GM10266 (cell line): ENCODE measurements around the gene TSPEAR.

Source experiments
- DNase-seq: peaks from one replicate; pipeline ENCODE4 v3.0.0; 2012; ENCODE audit errors: extremely low spot score
- TF ChIP-seq, protein P1 (sequence below): IDR thresholded peaks from 2 replicates; pipeline ENCODE4 v1.5.1; 2012; ENCODE audit warnings: mild to moderate bottlenecking, low read depth; ENCODE audit not compliant: control insufficient read depth, insufficient read depth; ENCODE audit errors: missing control alignments

TSPEAR gene

DNA sequence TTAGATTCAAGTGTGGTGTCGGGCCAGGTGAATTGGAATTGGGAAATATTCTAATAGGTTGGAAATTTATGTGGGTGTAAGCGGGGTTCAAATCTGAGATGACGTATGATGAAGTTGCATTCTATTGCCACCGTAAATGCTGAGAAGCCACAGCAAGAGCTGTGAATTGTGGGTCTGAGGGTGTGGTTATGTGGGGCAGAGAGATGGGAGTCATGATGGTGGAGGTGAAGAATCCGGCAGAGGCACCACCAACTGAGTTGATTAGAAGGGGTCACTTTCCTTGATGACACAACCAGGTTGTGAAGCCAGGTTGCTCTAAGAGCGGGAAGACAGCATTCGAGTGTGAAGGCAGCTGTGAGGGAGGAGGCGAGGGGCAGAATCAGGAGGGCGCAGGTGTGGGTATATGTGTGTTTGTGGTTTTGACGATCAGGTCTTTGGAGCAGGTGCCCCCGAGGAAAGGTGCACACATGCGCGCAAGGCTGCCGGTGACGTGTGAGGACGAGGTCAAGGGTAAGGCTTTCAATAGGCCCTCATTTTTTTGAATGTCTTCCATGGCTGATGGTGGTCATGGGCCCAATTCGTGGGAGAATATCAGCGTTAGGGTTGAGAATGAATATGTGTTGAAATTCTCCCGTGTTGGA is 237.3 kb downstream of the TSPEAR start:
- TF ChIP-seq, protein P1, sequence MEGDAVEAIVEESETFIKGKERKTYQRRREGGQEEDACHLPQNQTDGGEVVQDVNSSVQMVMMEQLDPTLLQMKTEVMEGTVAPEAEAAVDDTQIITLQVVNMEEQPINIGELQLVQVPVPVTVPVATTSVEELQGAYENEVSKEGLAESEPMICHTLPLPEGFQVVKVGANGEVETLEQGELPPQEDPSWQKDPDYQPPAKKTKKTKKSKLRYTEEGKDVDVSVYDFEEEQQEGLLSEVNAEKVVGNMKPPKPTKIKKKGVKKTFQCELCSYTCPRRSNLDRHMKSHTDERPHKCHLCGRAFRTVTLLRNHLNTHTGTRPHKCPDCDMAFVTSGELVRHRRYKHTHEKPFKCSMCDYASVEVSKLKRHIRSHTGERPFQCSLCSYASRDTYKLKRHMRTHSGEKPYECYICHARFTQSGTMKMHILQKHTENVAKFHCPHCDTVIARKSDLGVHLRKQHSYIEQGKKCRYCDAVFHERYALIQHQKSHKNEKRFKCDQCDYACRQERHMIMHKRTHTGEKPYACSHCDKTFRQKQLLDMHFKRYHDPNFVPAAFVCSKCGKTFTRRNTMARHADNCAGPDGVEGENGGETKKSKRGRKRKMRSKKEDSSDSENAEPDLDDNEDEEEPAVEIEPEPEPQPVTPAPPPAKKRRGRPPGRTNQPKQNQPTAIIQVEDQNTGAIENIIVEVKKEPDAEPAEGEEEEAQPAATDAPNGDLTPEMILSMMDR, result no peak
- no peak for DNase-seq

DNA sequence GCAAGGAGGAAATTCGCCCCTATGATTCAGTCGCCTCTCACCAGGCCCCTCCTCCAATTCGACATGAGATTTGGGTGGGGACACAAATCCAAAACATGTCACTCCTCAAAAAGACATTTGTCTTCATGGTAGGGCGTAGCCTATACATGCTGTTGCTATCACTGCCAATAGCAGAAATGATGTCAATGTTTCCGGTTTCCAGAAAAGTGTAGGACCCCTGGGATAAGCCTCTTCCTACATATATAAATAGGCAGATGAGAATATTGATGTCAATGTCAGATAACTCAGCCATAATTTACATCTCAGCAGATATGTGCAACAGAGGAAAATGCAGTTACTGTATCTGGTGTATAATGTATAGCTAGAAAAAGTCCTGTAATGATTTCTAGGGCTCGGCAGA is 239.4 kb downstream of the TSPEAR start:
- TF ChIP-seq, protein P1, result no peak
- no peak for DNase-seq

DNA sequence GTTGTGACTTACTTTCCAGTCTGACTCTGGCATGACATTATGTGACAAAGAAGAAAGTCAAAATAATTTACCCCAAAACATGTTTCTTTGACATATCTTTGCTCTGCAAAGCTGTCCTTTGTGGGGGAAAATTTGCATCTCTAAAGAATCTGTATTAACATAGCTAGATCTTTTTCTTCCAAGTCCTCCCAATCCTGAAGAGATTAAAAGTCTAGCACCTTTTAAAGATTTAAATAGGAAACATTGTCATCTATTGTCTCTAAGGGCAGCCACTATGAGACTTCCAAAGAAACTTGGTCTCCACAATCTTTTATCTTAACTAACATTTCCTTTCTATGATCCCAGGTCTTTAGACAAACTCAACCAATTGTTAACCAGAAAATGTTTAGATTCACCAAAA is 240.0 kb downstream of the TSPEAR start:
- TF ChIP-seq, protein P1, result no peak
- no peak for DNase-seq

DNA sequence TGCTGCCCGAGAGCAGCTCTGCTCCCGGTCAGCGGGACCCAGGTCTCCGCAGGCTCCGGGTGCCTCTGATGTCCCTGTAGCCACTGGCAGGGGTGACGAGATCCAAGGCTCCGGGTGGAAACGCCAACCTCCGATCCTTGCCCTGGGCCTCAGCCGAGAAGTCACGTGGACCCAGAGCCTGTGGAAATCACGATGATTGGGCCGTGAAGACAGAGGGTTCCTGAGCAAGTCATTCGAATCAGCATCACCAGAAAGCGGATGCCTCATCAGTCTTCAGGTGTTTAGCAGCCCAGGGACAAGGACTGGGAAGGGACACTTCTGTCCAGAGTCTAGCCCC is 243.5 kb downstream of the TSPEAR start:
- TF ChIP-seq, protein P1, result no peak
- DNase-seq, result no peak

DNA sequence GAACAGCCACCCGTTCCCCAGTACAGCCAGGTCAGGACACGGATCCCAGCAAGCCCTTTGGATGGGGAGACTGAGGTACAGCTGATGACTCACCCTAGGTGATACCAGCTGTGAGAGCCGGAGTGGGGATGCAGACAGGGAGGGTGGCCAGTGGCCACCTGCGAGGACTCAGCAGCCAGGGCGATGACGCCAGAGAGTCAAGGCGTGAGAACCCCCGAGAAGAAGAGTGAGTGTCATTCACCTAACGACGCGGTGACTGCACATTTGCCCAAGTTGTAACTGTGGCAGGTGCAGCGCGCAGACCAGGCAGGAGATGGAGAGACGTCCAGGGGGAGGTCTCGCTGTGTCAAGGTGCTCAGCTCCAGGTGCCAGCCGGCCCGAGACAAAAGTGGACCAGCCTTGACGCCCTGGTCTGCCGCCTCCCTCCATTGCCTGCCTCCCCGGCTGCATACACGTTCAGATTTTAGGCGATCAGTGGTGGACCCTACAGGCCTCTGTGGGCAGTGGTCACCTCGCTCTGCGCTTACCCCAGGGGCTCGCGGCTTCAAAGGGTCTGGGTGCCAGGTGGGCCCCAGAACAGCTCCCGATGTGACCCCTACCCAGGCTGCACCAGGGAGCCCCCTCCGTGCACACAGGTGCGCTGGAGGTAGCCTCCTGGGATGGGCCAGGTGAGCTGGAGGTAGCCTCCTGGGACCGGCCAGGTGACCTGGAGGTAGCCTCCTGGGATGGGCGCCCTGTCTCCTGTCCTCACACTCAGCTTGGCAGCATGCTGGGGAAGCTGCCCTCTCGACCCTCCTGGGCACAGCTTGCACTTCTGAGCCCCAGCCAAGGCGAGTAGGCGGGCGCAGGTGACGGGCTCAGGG is 244.1 kb downstream of the TSPEAR start:
- TF ChIP-seq, protein P1, result no peak
- DNase-seq, result no peak

DNA sequence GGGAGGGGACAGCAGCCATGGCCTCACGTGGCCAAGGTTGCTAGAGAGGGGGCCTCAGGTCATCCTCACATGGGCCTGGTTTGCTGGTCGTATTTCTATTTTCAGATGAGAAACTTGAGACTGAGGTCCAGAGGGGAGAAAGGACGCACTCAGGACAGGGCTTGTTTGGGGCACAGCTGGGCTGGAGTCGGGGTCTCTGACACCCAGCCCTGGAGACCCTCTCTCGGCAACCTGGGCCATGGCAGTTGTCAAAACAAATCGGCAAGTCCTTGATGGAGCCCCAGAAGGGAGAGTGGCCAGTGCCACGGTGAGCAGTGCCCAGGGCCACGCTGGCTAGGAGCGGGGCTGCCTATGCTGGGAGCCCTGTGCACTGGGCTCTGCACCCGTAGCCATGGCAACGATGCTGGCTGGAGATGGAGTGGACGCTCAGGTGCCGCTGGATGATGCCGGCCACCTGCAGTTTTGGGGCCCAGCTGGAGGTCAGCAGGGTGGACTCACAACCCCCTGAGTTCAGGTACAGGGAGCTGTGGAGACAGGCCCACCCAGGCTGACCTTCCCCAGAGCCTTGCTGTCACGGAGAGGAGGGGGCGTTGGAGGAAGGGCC is 244.9 kb downstream of the TSPEAR start:
- no peak for DNase-seq
- TF ChIP-seq, protein P1, result no peak

DNA sequence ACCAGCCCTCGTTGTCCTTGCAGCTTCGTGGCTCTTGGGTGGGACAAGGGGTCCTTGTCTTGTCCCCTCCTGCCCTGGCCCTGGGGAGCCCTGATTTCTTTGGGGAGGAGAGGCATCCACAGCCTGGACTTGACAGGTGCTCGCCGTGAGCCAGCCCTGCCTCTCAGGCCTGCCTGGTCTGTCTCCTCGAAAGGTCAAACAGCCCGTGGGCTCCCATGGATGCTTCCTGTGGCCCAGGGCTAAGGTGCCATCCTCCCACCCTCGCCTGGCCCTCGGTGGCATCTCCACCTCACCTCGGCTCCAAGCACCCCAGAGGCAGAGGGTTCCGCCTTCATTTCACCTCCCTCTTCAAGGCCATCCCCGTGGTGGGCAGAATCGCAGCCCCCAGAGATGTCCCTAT is 247.0 kb downstream of the TSPEAR start:
- TF ChIP-seq, protein P1, result no peak
- no peak for DNase-seq
